Hematopoietic multipotent progenitor cell (in vitro differentiated cells): ENCODE results near the gene UTS2R. TPM values are rescaled to one million over a fixed set of nuclear protein-coding genes. Genes with fewer than 3 reads are reported as not detected.

ENCODE experiments used
- DNase-seq, 3 donors: peaks; one replicate each; pipeline ENCODE4 v3.0.0-alpha.2; 2011 to 2015; ENCODE audit warnings: low read depth in 2 of 3, low spot score in 2 of 3
- total RNA-seq: library from RNA; depleted of rRNA; stranded (reverse); fragments of >200 nt; gene quantifications from one replicate; pipeline ENCODE4 v1.2.3, GENCODE V29; 2012

UTS2R gene
- total RNA-seq, 1 donor: not detected

- DNase-seq: peak in 1 of 3 donors; percentile 32
Observed at GRCh38 chr17:82386881-82387704, 15.5 kb downstream of the UTS2R start.

GRCh38 chr17:82387705-82388106 lies 16.1 kb downstream of the UTS2R start:
- no peak for DNase-seq

GRCh38 chr17:82388223-82388921 lies 16.8 kb downstream of the UTS2R start:
- no peak for DNase-seq

GRCh38 chr17:82388922-82389283 lies 17.3 kb downstream of the UTS2R start:
- no peak for DNase-seq

GRCh38 chr17:82389379-82389778 lies 17.8 kb downstream of the UTS2R start:
- DNase-seq: no peak

- DNase-seq: no peak
Observed at GRCh38 chr17:82390015-82390859, 18.7 kb downstream of the UTS2R start.

GRCh38 chr17:82390860-82391435 lies 19.4 kb downstream of the UTS2R start:
- DNase-seq: no peak

- DNase-seq: no peak
Observed at GRCh38 chr17:82391496-82392066, 20.0 kb downstream of the UTS2R start.

GRCh38 chr17:82392209-82392920 lies 20.8 kb downstream of the UTS2R start:
- no peak for DNase-seq

- no peak for DNase-seq
Observed at GRCh38 chr17:82392941-82393340, 21.4 kb downstream of the UTS2R start.

- no peak for DNase-seq
Observed at GRCh38 chr17:82394278-82394677, 22.7 kb downstream of the UTS2R start.

- no peak for DNase-seq
Observed at GRCh38 chr17:82396601-82397435, 25.3 kb downstream of the UTS2R start.

GRCh38 chr17:82397449-82398335 lies 26.1 kb downstream of the UTS2R start:
- DNase-seq: no peak

GRCh38 chr17:82399041-82399441 lies 27.5 kb downstream of the UTS2R start:
- no peak for DNase-seq

- no peak for DNase-seq
Observed at GRCh38 chr17:82399601-82400101, 28.1 kb downstream of the UTS2R start.

- peak in 2 of 3 donors; percentile 47 to 70 for DNase-seq
Observed at GRCh38 chr17:82400206-82400605, 28.6 kb downstream of the UTS2R start.

- DNase-seq: peak; percentile 24 to 81 (median 66)
Observed at GRCh38 chr17:82400830-82401229, 29.3 kb downstream of the UTS2R start.

GRCh38 chr17:82402865-82403264 lies 31.3 kb downstream of the UTS2R start:
- no peak for DNase-seq
